Endothelial cell of umbilical vein (primary cell): ENCODE results near the gene TTC23L. TPM values are rescaled to one million over a fixed set of nuclear protein-coding genes. Genes with fewer than 3 reads are reported as not detected.

Source experiments
- BruUV-seq: library from RNA; stranded (reverse); fragments of 400-500 nt; replicated peaks from 2 replicates; lab custom pipeline; 2021; lab: Mats Ljungman, UMichigan
- CTCF ChIA-PET: fragments of 300-600, 350-600 bp; sonication (Branson Sonifier 250); formaldehyde crosslinking; loops from one replicate; lab custom pipeline; 2021; ENCODE audit warnings: antibody characterized with exemption, inconsistent platforms; lab: Charles Lee
- POLR2A ChIA-PET: fragments of 300-600, 350-600 bp; sonication (Branson Sonifier 250); formaldehyde crosslinking; loops from one replicate; lab custom pipeline; 2021; ENCODE audit warnings: antibody characterized with exemption, inconsistent platforms; lab: Charles Lee
- DNase-seq: peaks from one replicate; pipeline ENCODE4 v3.0.0-alpha.2; 2011; ENCODE audit warnings: low read depth, low spot score
- FAIRE-seq: peaks from 2 replicates; lab custom pipeline; 2011; peaks lifted over from hg19 to GRCh38; lab: Jason Lieb, UNC
- H2AFZ ChIP-seq: 2 replicates; pipeline ENCODE4 v1.6.0; 2012; ENCODE audit warnings: low read depth, low read length, control low read depth, inconsistent platforms
- H3K27ac ChIP-seq: 2 replicates; pipeline ENCODE4 v1.5.1; 2011; ENCODE audit warnings: low read depth, mild to moderate bottlenecking, control low read depth, low read length, moderate library complexity; ENCODE audit not compliant: insufficient read depth
- H3K27me3 ChIP-seq, 2 experiments: 2 replicates each; pipeline versions ENCODE4 v1.6.0 to v1.6.1; 2011; ENCODE audit warnings: low read length in 2 of 2, mixed read lengths in 1 of 2; ENCODE audit not compliant: control insufficient read depth in 2 of 2, insufficient read depth in 2 of 2
- H3K36me3 ChIP-seq, 2 experiments: 2 replicates in 1 of 2; 3 replicates in 1 of 2; pipeline ENCODE4 v1.5.1; 2011; ENCODE audit warnings: low read length in 2 of 2, mild to moderate bottlenecking in 1 of 2, moderate library complexity in 1 of 2; ENCODE audit not compliant: control insufficient read depth in 2 of 2, insufficient read depth in 2 of 2; ENCODE audit errors: extremely low read depth in 1 of 2
- H3K4me1 ChIP-seq: 3 replicates; pipeline ENCODE4 v1.5.1; 2011; ENCODE audit warnings: mild to moderate bottlenecking, low read length; ENCODE audit not compliant: control insufficient read depth, insufficient read depth; ENCODE audit errors: extremely low read depth
- H3K4me2 ChIP-seq: 2 replicates; pipeline ENCODE4 v1.6.1; 2011; ENCODE audit warnings: low read length, control low read depth, mixed read lengths; ENCODE audit not compliant: insufficient read depth
- H3K4me3 ChIP-seq, 3 experiments: fragments of 200-600 bp in 1 of 3; sonication (generic), shearing (Covaris generic) in 1 of 3; replicated peaks in 1 of 3; 2 replicates each; pipeline ENCODE4 v1.5.1; 2011 to 2016; ENCODE audit warnings: control low read depth in 3 of 3, low read length in 3 of 3, mild to moderate bottlenecking in 2 of 3, inconsistent platforms in 1 of 3, low read depth in 1 of 3, moderate library complexity in 1 of 3; ENCODE audit not compliant: insufficient read depth in 1 of 3
- H3K79me2 ChIP-seq: 2 replicates; pipeline ENCODE4 v1.6.0; 2012; ENCODE audit warnings: low read length, inconsistent platforms; ENCODE audit not compliant: control insufficient read depth, insufficient read depth
- H3K9ac ChIP-seq: replicated peaks from 2 replicates; pipeline ENCODE3; 2011; ENCODE audit warnings: low read length, control low read depth; ENCODE audit not compliant: insufficient read depth; ENCODE audit errors: extremely low read depth
- H3K9me1 ChIP-seq: replicated peaks from 3 replicates; pipeline ENCODE4 v1.6.0; 2011; ENCODE audit warnings: mild to moderate bottlenecking, low read length; ENCODE audit not compliant: control insufficient read depth, insufficient read depth; ENCODE audit errors: extremely low read depth
- H3K9me3 ChIP-seq: replicated peaks from 2 replicates; pipeline ENCODE4 v1.5.1; 2012; ENCODE audit warnings: low read length, inconsistent platforms; ENCODE audit not compliant: control insufficient read depth, insufficient read depth
- H4K20me1 ChIP-seq: replicated peaks from 2 replicates; pipeline ENCODE3; 2011; ENCODE audit warnings: mild to moderate bottlenecking, low read length; ENCODE audit not compliant: control insufficient read depth, insufficient read depth; ENCODE audit errors: extremely low read depth
- CTCF ChIP-seq, 2 donors: IDR thresholded peaks; 1 replicate in 1 of 2; 2 replicates in 1 of 2; pipeline ENCODE4 v1.5.1; 2011; ENCODE audit warnings: low read length in 2 of 2, mild to moderate bottlenecking in 2 of 2, moderate library complexity in 2 of 2, control low read depth in 1 of 2, inconsistent platforms in 1 of 2, low read depth in 1 of 2; ENCODE audit not compliant: insufficient read depth in 1 of 2; ENCODE audit errors: extremely low read depth in 1 of 2
- EZH2 ChIP-seq: IDR thresholded peaks from 2 replicates; pipeline ENCODE4 v1.6.1; 2012; ENCODE audit warnings: borderline replicate concordance, low read depth, mild to moderate bottlenecking, moderate library complexity, low read length, inconsistent platforms; ENCODE audit not compliant: severe bottlenecking
- FOS ChIP-seq: IDR thresholded peaks from 2 replicates; pipeline ENCODE4 v1.6.1; 2011; ENCODE audit warnings: mild to moderate bottlenecking, low read length, moderate library complexity, borderline replicate concordance; ENCODE audit not compliant: insufficient read depth
- GATA2 ChIP-seq: IDR thresholded peaks from 2 replicates; pipeline ENCODE4 v1.7.0; 2011; ENCODE audit warnings: low read depth, mild to moderate bottlenecking, moderate library complexity, mixed read lengths, low read length; ENCODE audit not compliant: insufficient read length, insufficient read depth
- JUN ChIP-seq: IDR thresholded peaks from 2 replicates; pipeline ENCODE4 v1.6.1; 2011; ENCODE audit warnings: borderline replicate concordance, low read depth; ENCODE audit not compliant: insufficient read length, insufficient read depth
- MYC ChIP-seq: IDR thresholded peaks from one replicate; pipeline ENCODE4 v1.6.1; 2011; ENCODE audit warnings: mild to moderate bottlenecking, low read depth, low read length
- POLR2A ChIP-seq: IDR thresholded peaks from 2 replicates; pipeline ENCODE4 v1.6.1; 2012; ENCODE audit warnings: low read depth, mild to moderate bottlenecking, control low read depth, low read length
- POLR2AphosphoS5 ChIP-seq: IDR thresholded peaks from 2 replicates; pipeline ENCODE4 v1.6.1; 2012; ENCODE audit warnings: low read depth, mild to moderate bottlenecking, control low read depth, low read length, moderate library complexity; ENCODE audit not compliant: insufficient read depth
- dilution Hi-C: fragments of 300-500 bp; cut with MboI; formaldehyde crosslinking; loops from one replicate; pipeline ENCODE4 v1.15.0; 2019; ENCODE audit warnings: low sequenced_read_pairs; ENCODE audit not compliant: extremely low pct_ligation_motif_present
- intact Hi-C: fragments of 100-400 bp; cut with micrococcal nuclease; formaldehyde crosslinking; loops from one replicate; pipeline ENCODE4 v1.10.0; 2022
- polyA plus RNA-seq, 4 experiments: library from polyadenylated mRNA; depleted of rRNA in 3 of 4; stranded (reverse) in 3 of 4; unstranded in 1 of 4; fragments of >200 nt; gene quantifications; 2 replicates each; pipeline versions ENCODE4 v1.2.1 to v1.2.3, GENCODE V29; 2011 to 2012; ENCODE audit warnings: missing spikeins in 1 of 4
- total RNA-seq: library from RNA; stranded (reverse); gene quantifications from 2 replicates; pipeline ENCODE4 v1.2.3, GENCODE V29; 2021
- TF ChIP-seq, protein P1 (sequence below): IDR thresholded peaks from 2 replicates; pipeline ENCODE4 v1.6.1; 2011; ENCODE audit not compliant: insufficient read depth, insufficient read length

TTC23L gene
- total and polyA plus RNA-seq, 2 donors (not counting 3 experiments of a cell fraction or from before 2014, with no cell fraction given) = not detected

DNA sequence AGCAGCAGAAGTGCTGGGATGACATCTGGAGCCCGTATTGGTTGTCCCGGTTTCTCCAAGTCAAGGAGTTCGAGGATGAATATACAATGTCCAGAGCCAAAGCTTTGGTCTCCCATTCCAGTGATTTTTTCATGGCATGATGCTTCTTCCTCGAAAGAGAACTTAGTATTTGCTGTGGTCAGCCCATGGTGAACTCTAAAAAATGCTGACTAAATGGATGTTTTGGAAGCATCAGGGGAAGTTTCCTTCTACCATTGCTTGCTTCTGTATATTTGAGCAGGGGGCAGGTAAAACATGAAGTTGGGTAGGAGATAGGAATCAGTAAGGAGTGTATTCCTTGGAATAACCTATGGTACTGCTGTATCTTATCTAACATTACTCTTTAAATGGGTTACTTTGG, 8.6 kb downstream of the TTC23L start:
- no peak overlapping the region for H3K4me2 ChIP-seq
- H3K4me1 ChIP-seq = no peaks in the 10 kb centered on the region
- H3K27me3 ChIP-seq = peaks cover 3 to 5% of the 10 kb centered on the region in 2 experiments
- H3K36me3 ChIP-seq = no peaks in the 10 kb centered on the region
- no peak overlapping the region for H3K27ac ChIP-seq
- dilution Hi-C loops = no loop called here
- H3K79me2 ChIP-seq = no peaks in the 10 kb centered on the region
- intact Hi-C loops = no loop called here
- CTCF ChIA-PET = interaction anchor here (0.9 kb wide), 1 partner anchor 361 kb away, joined by 3 read pairs; no protein-coding TSS in a partner anchor
- POLR2A ChIA-PET = no interaction called here
- no peak for DNase-seq
- no peak overlapping the region for H2AFZ ChIP-seq
- H3K4me3 ChIP-seq = no peak overlapping the region
- TF ChIP-seq MYC (no peak), EZH2 (no peak), POLR2AphosphoS5 (no peak), FOS (no peak), JUN (no peak), GATA2 (no peak), POLR2A (no peak), CTCF (IDR thresholded peaks at IDR 0.05; ENCODE audit: extremely low read depth in 1 of 2, insufficient read depth in 1 of 2, low read depth in 1 of 2, low read length in 2 of 2) (no peak)
- TF ChIP-seq, protein P1, sequence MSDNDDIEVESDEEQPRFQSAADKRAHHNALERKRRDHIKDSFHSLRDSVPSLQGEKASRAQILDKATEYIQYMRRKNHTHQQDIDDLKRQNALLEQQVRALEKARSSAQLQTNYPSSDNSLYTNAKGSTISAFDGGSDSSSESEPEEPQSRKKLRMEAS = no peak
- H3K9me1 ChIP-seq = no peaks in the 10 kb centered on the region
- H4K20me1 ChIP-seq = no peaks in the 10 kb centered on the region
- BruUV-seq = no TSS peak
- H3K9me3 ChIP-seq = no peaks in the 10 kb centered on the region
- H3K9ac ChIP-seq = no peak overlapping the region
- no peak for FAIRE-seq
